GM12878 (cell line): Measurements from ENCODE around the gene YY1. TPM values are rescaled to one million over a fixed set of nuclear protein-coding genes. Genes with fewer than 3 reads are reported as not detected.
A peak's percentile ranks its signal among the peaks of the same experiment; 100 is the strongest.

Source experiments
- ATAC-seq: fragments of 200-7000 bp; cut with Tn5 transposase; 3 replicates; pipeline ENCODE4 v1.9.1; 2020; ENCODE audit warnings: mild to moderate bottlenecking, moderate library complexity
- BruUV-seq: library from RNA; stranded (reverse); fragments of 400-500 nt; replicated peaks from 2 replicates; lab custom pipeline; 2021; lab: Mats Ljungman, UMichigan
- CTCF ChIA-PET: fragments of 300-600 bp; sonication (Branson Sonifier 250); formaldehyde crosslinking; extraction: SDS; loops from one replicate; lab custom pipeline; 2021; ENCODE audit warnings: inconsistent platforms; lab: Yijun Ruan, JAX
- POLR2A ChIA-PET: fragments of 350-600 bp; formaldehyde crosslinking; extraction: SDS; loops from one replicate; lab custom pipeline; 2021; ENCODE audit warnings: inconsistent platforms; lab: Charles Lee
- RAD21 ChIA-PET: fragments of 300-600 bp; sonication (Branson Sonifier 250); formaldehyde crosslinking; loops from one replicate; lab custom pipeline; 2023; ENCODE audit warnings: antibody characterized with exemption; ENCODE audit not compliant: unreplicated experiment; lab: Charles Lee
- SMC1A ChIA-PET: fragments of 300-600 bp; sonication (Branson Sonifier 250); formaldehyde crosslinking; loops from one replicate; lab custom pipeline; 2023; ENCODE audit not compliant: unreplicated experiment, uncharacterized antibody; lab: Charles Lee
- DNase-seq: peaks from one replicate; pipeline ENCODE4 v3.0.0-alpha.2; 2011; ENCODE audit warnings: low read depth, low spot score
- FAIRE-seq: peaks from 3 replicates; lab custom pipeline; 2011; peaks lifted over from hg19 to GRCh38; lab: Jason Lieb, UNC
- H2AFZ ChIP-seq: 2 replicates; pipeline ENCODE4 v1.6.0; 2011; ENCODE audit warnings: low read depth, low read length, control low read depth; ENCODE audit not compliant: control insufficient read depth
- H3K27ac ChIP-seq: 2 replicates; pipeline ENCODE4 v1.5.1; 2011; ENCODE audit warnings: control low read depth; ENCODE audit not compliant: control insufficient read depth, insufficient read depth
- H3K27me3 ChIP-seq, 2 experiments: replicated peaks in 1 of 2; 2 replicates each; pipeline versions ENCODE4 v1.6.0 to v1.6.1; 2011; ENCODE audit warnings: low read length in 1 of 2; ENCODE audit not compliant: control insufficient read depth in 2 of 2, insufficient read depth in 2 of 2
- H3K36me3 ChIP-seq, 2 experiments: 2 replicates each; pipeline ENCODE4 v1.5.1; 2011; ENCODE audit warnings: low read length in 1 of 2; ENCODE audit not compliant: control insufficient read depth in 2 of 2, insufficient read depth in 2 of 2
- H3K4me1 ChIP-seq: 2 replicates; pipeline ENCODE4 v1.6.1; 2011; ENCODE audit warnings: mild to moderate bottlenecking, low read length, moderate library complexity, mixed read lengths; ENCODE audit not compliant: control insufficient read depth, insufficient read depth
- H3K4me2 ChIP-seq: 2 replicates; pipeline ENCODE4 v1.6.0; 2011; ENCODE audit warnings: control low read depth; ENCODE audit not compliant: control insufficient read depth, insufficient read depth
- H3K4me3 ChIP-seq: fragments of 200-600 bp; sonication (generic); 2 replicates; pipeline ENCODE4 v1.5.1; 2016
- H3K79me2 ChIP-seq: 2 replicates; pipeline ENCODE4 v1.6.0; 2011; ENCODE audit warnings: low read length; ENCODE audit not compliant: control insufficient read depth, insufficient read depth
- H3K9ac ChIP-seq: 2 replicates; pipeline ENCODE4 v1.8.0; 2011; ENCODE audit warnings: low read length, control low read depth, mixed read lengths; ENCODE audit not compliant: control insufficient read depth, insufficient read depth
- H3K9me3 ChIP-seq: replicated peaks from 3 replicates; pipeline ENCODE4 v1.5.1; 2011; ENCODE audit warnings: mild to moderate bottlenecking, low read length; ENCODE audit not compliant: control insufficient read depth, insufficient read depth
- H4K20me1 ChIP-seq: 2 replicates; pipeline ENCODE4 v1.6.0; 2011; ENCODE audit not compliant: control insufficient read depth, insufficient read depth
- BHLHE40 ChIP-seq, 2 experiments: fragments of 450-650 bp in 1 of 2; IDR thresholded peaks; 2 replicates each; pipeline ENCODE4 v1.6.1; 2011 to 2017; ENCODE audit warnings: low read depth in 2 of 2, borderline replicate concordance in 1 of 2, improper control_type of control experiment in 1 of 2, low read length in 1 of 2, mild to moderate bottlenecking in 1 of 2
- FOXK2 ChIP-seq: fragments of 450-650 bp; IDR thresholded peaks from 2 replicates; pipeline ENCODE4 v1.6.1; 2017; ENCODE audit warnings: mild to moderate bottlenecking, moderate library complexity
- NR2F1 ChIP-seq: fragments of 450-650 bp; conservative IDR thresholded peaks from 2 replicates; pipeline ENCODE4 v1.6.1; 2017; ENCODE audit warnings: mild to moderate bottlenecking
- RAD51 ChIP-seq: fragments of 450-650 bp; IDR thresholded peaks from 2 replicates; pipeline ENCODE4 v1.6.1; 2016; ENCODE audit warnings: moderate library complexity, mild to moderate bottlenecking, inconsistent platforms
- SUPT20H ChIP-seq: IDR thresholded peaks from 2 replicates; pipeline ENCODE4 v1.6.1; 2011; ENCODE audit warnings: low read depth, mild to moderate bottlenecking, low read length, moderate library complexity, borderline replicate concordance; ENCODE audit not compliant: control insufficient read depth
- ZNF622 ChIP-seq: fragments of 450-650 bp; IDR thresholded peaks from 2 replicates; pipeline ENCODE4 v1.6.1; 2017; ENCODE audit warnings: mild to moderate bottlenecking, inconsistent platforms
- WGBS: methylation state at CpG from one replicate; pipeline ENCODE4 v1.1.6; 2016; ENCODE audit warnings: low lambda C conversion rate; ENCODE audit not compliant: insufficient replicate concordance, insufficient coverage; ENCODE audit errors: missing lambda C conversion rate; 5-methylcytosine and 5-hydroxymethylcytosine counted together
- in situ Hi-C: fragments of 300-500 bp; cut with MboI; formaldehyde crosslinking; loops from 9 replicates; pipeline ENCODE4 v1.14.3; 2018; ENCODE audit warnings: mixed read lengths
- intact Hi-C: fragments of 100-400 bp; cut with micrococcal nuclease; formaldehyde crosslinking; loops from one replicate; pipeline ENCODE4 v1.14.2; 2022; ENCODE audit not compliant: unreplicated experiment
- polyA plus RNA-seq, 11 experiments: library from polyadenylated mRNA; depleted of rRNA in 4 of 11; unstranded in 6 of 11; stranded (reverse) in 5 of 11; fragments of >200 nt; fragmentation: Nextera tagmentation in 4 of 11; fragmentation: Illumina TruSeq in 1 of 11; extraction: Ambion mirVana in 4 of 11; extraction: Trizol in 1 of 11; gene quantifications; 1 replicate in 1 of 11; 2 replicates in 10 of 11; pipeline versions ENCODE4 v1.2.1 to v1.2.3, GENCODE V29; 2011 to 2016; ENCODE audit warnings: inconsistent platforms in 2 of 11, missing spikeins in 2 of 11, low read depth in 1 of 11
- total RNA-seq, 4 experiments: library from RNA; depleted of rRNA in 3 of 4; stranded (reverse); fragments of >200 nt in 3 of 4; fragmentation: Illumina TruSeq in 1 of 4; extraction: Trizol in 1 of 4; gene quantifications; 2 replicates each; pipeline versions ENCODE4 v1.2.1 to v1.2.3, GENCODE V29; 2013 to 2021
- TF ChIP-seq, protein P1 (sequence below): fragments of 450-650 bp; IDR thresholded peaks from 2 replicates; pipeline ENCODE4 v1.6.1; 2016; ENCODE audit warnings: mild to moderate bottlenecking
- TF ChIP-seq, protein P2 (sequence below): IDR thresholded peaks from 2 replicates; pipeline ENCODE4 v1.6.1; 2011; ENCODE audit warnings: borderline replicate concordance, low read depth, mild to moderate bottlenecking, moderate library complexity, mixed read lengths, low read length; ENCODE audit not compliant: insufficient read depth; ENCODE audit errors: extremely low read length
- TF ChIP-seq, protein P3 (sequence below): IDR thresholded peaks from 2 replicates; pipeline ENCODE4 v1.6.1; 2011; ENCODE audit warnings: mild to moderate bottlenecking, low read depth, low read length, moderate library complexity; ENCODE audit not compliant: insufficient replicate concordance

The YY1 gene
- total and polyA plus RNA-seq, 10 of the 15 experiments (the other 5 are each of a cell fraction or from before 2014, with no cell fraction given) = 23.7 to 74.0 (median 39.9) TPM

DNA sequence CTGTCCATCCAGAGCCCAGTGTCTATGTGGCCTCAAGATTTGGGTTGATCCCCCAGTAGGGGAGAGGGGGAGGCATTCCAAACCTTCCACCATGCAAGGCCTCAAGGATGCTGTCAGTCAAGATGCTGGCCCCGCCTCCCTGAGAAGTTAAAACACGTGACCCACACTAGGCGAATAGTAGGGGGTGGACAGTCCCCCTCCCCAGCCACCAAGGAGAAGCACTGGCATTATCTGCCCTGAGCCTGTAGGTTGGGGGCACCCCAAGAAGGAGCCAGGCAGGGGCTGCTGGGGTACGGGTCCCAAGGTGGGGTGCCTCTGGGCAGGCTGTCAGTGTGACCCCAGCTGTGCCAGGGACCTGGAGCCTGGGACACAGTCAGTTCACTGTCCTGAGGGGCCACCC, 65.0 kb downstream of the YY1 start:
- no peak overlapping the region for H2AFZ ChIP-seq
- H3K27ac ChIP-seq = no peak overlapping the region
- no peak for ATAC-seq
- DNase-seq = no peak
- no peak overlapping the region for H3K4me3 ChIP-seq
- no peaks in the 10 kb centered on the region for H3K36me3 ChIP-seq
- in situ Hi-C loops (loop anchor here (5.0 kb wide), 1 partner anchor 68 kb away; no protein-coding TSS in a partner anchor), intact Hi-C loops (loop anchor here (1.0 to 5.0 kb wide), 2 partner anchors 73 to 338 kb away; no protein-coding TSS in a partner anchor)
- TF ChIP-seq ZNF622 = no peak
- TF ChIP-seq, protein P1, sequence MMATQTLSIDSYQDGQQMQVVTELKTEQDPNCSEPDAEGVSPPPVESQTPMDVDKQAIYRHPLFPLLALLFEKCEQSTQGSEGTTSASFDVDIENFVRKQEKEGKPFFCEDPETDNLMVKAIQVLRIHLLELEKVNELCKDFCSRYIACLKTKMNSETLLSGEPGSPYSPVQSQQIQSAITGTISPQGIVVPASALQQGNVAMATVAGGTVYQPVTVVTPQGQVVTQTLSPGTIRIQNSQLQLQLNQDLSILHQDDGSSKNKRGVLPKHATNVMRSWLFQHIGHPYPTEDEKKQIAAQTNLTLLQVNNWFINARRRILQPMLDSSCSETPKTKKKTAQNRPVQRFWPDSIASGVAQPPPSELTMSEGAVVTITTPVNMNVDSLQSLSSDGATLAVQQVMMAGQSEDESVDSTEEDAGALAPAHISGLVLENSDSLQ = peak; percentile 94
- TF ChIP-seq, protein P2, sequence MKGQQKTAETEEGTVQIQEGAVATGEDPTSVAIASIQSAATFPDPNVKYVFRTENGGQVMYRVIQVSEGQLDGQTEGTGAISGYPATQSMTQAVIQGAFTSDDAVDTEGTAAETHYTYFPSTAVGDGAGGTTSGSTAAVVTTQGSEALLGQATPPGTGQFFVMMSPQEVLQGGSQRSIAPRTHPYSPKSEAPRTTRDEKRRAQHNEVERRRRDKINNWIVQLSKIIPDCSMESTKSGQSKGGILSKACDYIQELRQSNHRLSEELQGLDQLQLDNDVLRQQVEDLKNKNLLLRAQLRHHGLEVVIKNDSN = peak; percentile 48
- TF ChIP-seq BHLHE40 (IDR thresholded peaks at IDR 0.05; ENCODE audit: borderline replicate concordance in 1 of 2, low read depth in 2 of 2, low read length in 1 of 2) = peak in 1 of 2 experiments; percentile 21; a peak in 1 of 4 replicates
- no peak for TF ChIP-seq SUPT20H
- no peak for TF ChIP-seq FOXK2
- peak; percentile 57; the same call in 1 of the 2 replicates for TF ChIP-seq RAD51
- TF ChIP-seq NR2F1 = no peak
- TF ChIP-seq, protein P3, sequence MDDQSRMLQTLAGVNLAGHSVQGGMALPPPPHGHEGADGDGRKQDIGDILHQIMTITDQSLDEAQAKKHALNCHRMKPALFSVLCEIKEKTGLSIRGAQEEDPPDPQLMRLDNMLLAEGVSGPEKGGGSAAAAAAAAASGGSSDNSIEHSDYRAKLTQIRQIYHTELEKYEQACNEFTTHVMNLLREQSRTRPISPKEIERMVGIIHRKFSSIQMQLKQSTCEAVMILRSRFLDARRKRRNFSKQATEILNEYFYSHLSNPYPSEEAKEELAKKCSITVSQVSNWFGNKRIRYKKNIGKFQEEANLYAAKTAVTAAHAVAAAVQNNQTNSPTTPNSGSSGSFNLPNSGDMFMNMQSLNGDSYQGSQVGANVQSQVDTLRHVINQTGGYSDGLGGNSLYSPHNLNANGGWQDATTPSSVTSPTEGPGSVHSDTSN = peak; percentile 86
- ChIA-PET SMC1A (interaction anchor here (0.8 to 3.7 kb wide), 3 partner anchors 62 to 73 kb away, joined by 4 to 25 read pairs (median 18); partner anchors contain the start of gene WDR25), POLR2A (interaction anchor here (1.1 kb wide), 1 partner anchor 71 kb away, joined by 5 read pairs; a partner anchor contains a TSS), RAD21 (interaction anchor here (1.3 to 4.1 kb wide), 5 partner anchors 9 to 79 kb away, joined by 3 to 25 read pairs (median 5); a partner anchor contains a TSS), CTCF (interaction anchor here (0.8 to 3.3 kb wide), 11 partner anchors 10 to 80 kb away, joined by 4 to 26 read pairs (median 9); partner anchors contain the start of gene WDR25)
- no peaks in the 10 kb centered on the region; the same call in 1 of the 2 replicates for H3K4me1 ChIP-seq
- no peaks in the 10 kb centered on the region for H3K9me3 ChIP-seq
- H3K4me2 ChIP-seq = no peak overlapping the region
- no peak overlapping the region for H3K9ac ChIP-seq
- FAIRE-seq = no peak
- peaks cover 0 to 5% of the 10 kb centered on the region in 2 experiments; a peak in 1 of 4 replicates for H3K27me3 ChIP-seq
- no peaks in the 10 kb centered on the region for H3K79me2 ChIP-seq
- H4K20me1 ChIP-seq = no peaks in the 10 kb centered on the region
- no TSS peak for BruUV-seq
- 64% methylated on average over 4 of the region's 4 CpGs for WGBS
